Fibroblast of upper back skin (primary cell): ENCODE measurements around the gene ZNF146.
"Not testable (repeated sequence)": the region's sequence is repeated elsewhere in the genome, so short reads cannot be mapped to it uniquely, and the experiment has no call there.

ENCODE experiments used
- DNase-seq: peaks from one replicate; pipeline ENCODE4 v3.0.0-alpha.2; 2013

The ZNF146 gene

DNA sequence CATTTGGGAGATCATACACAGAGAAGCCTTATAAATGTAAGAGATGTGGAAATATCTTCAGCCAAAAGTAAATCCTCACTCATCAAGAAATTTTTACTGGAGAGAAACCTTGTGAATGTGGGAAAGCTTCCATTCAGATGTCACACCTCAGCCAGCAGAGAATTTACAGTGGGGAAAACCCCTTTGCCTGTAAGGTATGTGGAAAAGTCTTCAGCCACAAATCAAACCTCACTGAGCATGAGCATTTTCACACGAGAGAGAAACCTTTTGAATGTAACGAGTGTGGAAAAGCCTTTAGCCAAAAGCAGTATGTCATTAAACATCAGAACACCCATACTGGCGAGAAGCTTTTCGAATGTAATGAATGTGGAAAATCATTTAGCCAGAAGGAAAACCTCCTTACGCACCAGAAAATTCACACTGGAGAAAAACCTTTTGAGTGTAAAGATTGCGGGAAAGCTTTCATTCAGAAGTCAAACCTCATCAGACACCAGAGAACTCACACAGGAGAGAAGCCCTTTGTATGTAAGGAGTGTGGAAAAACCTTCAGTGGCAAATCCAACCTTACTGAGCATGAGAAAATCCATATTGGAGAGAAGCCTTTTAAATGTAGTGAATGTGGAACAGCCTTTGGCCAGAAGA, 21.5 kb downstream of the ZNF146 start:
- DNase-seq = no peak

DNA sequence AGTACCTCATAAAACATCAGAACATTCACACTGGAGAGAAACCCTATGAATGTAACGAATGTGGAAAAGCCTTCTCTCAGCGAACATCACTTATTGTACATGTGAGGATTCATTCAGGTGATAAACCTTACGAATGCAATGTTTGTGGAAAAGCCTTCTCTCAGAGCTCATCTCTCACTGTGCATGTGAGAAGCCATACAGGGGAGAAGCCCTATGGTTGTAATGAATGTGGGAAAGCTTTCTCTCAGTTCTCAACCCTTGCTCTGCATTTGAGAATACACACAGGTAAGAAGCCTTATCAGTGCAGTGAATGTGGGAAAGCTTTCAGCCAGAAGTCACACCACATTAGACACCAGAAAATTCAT, 22.0 kb downstream of the ZNF146 start:
- DNase-seq = no peak

- no peak for DNase-seq
Observed at GRCh38 chr19:36244066-36244465, 29.2 kb downstream of the ZNF146 start.

DNA sequence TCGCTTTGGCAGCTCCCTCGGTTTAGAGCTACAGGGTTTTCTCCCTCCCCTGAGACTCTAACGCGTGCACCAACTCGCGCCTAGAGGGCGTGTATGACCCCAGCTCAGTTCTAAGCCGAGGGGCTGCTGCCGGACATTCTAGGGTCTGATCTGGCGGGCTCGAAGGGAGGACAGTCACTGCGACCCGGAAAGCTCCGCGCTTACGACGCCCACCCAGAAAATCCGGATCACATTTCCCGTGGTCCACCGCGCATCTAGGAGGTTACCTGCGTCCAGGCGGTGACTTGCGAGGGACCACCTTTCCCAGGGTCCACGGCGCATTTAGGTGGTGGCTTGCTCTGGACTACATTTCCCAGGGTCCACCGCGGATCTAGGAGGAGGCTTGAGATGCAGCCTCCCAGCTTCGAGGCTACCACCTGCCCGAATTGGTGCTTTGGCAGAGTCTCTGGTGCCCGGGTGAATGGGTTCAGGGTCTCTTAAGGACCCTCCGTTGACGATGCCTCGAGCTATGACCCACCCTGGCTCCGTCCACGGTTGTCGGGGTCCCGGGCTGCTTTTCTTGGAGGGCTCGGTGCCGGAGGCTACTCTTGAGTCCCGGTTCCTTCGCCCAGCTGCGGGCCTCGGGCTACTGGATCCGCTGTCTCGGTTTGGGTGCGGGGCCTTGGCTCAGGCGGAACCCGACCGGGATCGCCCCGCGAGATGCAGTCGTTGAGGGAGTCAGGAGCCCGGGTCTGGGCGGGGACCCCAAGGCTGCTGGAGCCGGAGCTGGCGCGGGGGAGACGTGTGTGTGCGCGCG, 30.5 kb downstream of the ZNF146 start:
- DNase-seq = no peak

GRCh38 chr19:36246006-36246481, 31.1 kb downstream of the ZNF146 start:
- DNase-seq = no peak

GRCh38 chr19:36252047-36252446, 37.1 kb downstream of the ZNF146 start:
- DNase-seq = no peak

- DNase-seq = no peak
Observed at GRCh38 chr19:36254848-36255247, 39.9 kb downstream of the ZNF146 start.

- DNase-seq = no peak
Observed at GRCh38 chr19:36255316-36255715, 40.4 kb downstream of the ZNF146 start.

GRCh38 chr19:36256064-36256463, 41.2 kb downstream of the ZNF146 start:
- DNase-seq = no peak

- DNase-seq = no peak
Observed at GRCh38 chr19:36256853-36257519, 42.1 kb downstream of the ZNF146 start.

- no peak for DNase-seq
Observed at GRCh38 chr19:36257520-36257876, 42.6 kb downstream of the ZNF146 start.

DNA sequence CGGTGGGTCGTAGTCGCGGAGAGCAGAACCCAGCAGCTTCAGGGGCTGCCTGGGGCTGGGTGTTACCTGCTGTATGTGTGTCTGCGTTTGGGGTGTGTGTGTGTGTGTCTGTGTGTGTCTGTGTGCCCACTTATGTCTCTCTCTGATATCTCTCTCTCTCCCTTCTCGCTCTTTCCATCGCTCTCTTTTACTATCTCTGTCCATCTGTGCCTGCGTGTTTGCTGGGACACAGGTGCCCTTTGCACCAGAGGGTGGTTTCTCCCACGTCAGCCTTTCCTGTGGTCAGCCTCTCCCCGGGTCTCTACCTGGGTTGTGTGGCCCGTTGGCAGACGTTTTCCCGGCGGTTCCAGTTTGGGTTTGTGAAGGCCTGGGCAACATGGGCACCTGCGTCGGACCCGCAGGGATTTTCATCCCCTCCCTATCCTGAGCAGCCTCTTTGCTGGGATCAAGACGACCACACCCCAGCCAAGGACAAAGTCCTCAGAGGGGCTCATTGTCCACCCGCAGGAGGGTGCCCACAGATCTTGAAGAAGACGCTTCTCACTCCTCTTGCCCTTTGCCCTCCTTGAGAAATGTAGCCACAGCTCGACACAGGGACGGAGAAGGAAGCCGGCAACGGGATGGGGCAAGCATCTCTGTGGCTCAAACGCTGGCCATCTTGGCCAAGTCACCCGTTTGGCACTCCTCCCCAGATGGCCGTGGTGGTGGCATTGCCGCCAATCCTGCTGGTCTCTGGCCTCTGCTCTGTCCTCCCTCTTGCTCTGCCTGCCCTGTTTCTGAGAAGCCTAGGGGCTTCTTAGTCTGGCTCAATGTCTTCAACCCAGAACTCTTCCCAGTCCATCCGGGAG, 43.3 kb downstream of the ZNF146 start:
- no peak for DNase-seq

- DNase-seq = no peak
Observed at GRCh38 chr19:36259211-36259610, 44.3 kb downstream of the ZNF146 start.

DNA sequence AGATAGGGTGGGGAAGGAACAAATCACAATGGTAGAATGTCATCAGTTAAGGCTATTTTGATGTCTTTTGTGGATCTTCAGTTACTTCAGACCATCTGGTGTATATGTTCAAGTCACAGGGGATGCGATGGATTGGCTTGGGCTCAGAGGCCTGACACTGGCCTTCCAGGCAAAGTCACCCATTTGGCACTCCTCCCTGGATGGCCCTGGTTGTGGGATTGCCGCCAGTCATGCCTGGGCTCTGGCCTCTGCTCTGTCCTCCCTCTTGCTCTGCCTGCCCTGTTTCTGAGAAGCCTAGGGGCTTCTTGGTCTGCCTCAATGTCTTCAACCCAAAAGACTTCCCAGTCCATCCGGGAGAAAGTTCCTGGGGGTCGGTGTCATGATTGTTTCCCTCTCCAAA, 50.2 kb downstream of the ZNF146 start:
- DNase-seq = no peak

DNA sequence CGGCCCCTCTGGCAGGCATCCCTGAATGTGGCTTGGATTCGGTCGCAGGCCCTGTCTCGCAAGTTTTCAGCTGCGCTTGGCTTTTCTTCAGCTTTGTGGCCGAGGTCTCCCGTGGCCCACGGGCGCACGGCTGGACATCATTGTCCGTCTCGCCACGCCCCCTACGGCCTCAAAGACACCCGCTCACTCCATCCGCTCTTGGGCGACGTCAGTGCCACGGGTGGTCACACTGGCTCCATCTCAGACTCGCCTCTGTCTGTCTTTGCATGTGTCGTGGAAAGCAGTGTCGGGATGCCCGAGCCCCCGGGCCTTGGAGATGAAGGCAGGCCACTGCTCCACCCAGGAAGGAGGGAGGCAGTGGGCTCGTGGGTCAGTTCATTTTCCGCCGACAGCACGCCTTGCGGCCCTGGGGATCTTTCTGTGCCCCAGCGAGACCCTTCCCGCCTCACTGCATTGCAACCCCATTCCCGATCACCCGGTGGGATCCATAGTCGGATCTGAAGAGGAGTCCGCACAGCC, 51.0 kb downstream of the ZNF146 start:
- no peak for DNase-seq

DNA sequence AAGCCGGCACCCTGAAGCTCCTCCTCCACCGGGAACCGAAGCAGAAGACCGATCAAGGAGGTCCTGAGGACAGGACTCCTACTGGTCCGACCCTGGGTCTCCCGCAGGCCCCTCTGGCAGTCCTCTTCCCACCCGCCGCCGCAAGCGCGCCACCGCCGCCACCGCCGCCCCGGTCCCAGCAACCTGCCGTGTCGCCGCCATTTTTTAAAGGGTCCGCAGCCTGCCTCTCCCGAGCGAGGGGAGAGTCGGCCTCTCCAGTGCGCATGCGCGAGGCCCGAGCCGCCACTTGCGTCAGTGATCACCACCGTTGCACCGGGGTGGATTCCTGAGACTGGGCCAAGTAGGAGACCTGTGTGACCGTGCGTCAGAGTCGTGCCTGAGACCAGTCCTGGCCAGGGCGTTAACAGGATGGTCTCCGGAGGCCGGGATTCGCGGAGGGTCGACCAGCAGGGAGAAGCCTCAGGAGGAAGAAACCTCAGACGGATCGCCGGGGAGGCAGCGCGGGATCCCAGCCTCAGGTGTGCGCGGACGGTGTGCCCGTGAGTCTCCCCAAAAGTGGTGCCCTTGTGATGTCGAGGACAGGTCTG, 51.6 kb downstream of the ZNF146 start:
- DNase-seq = no peak

GRCh38 chr19:36267061-36267845, 52.3 kb downstream of the ZNF146 start:
- DNase-seq = no peak

DNA sequence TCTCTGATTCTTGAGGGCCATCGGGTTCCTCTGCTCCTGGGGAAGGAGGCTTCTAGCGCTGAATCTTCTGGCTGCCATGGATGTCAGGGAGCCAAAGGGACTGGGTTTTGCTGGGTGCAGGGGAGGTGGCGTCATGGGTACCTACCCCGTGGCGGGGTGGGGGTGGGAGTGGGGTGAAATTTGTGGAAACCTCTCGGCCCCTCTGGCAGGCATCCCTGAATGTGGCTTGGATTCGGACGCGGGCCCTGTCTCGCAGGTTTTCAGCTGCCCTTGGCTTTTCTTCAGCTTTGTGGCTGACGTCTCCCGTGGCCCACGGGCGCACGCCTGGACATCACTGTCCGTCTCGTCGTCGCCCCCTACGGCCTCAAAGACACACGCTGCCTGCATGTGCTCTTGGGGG, 53.2 kb downstream of the ZNF146 start:
- not testable (repeated sequence) for DNase-seq

- DNase-seq = not testable (repeated sequence)
Observed at GRCh38 chr19:36268591-36268990, 53.7 kb downstream of the ZNF146 start.

- DNase-seq = not testable (repeated sequence)
Observed at GRCh38 chr19:36269295-36269694, 54.4 kb downstream of the ZNF146 start.
